Measurements from ENCODE around the gene DLGAP1. TPM values are rescaled to one million over a fixed set of nuclear protein-coding genes. Genes with fewer than 3 reads are reported as not detected.

DLGAP1 gene
- total RNA-seq, 1 donor from 2014 or later, result 0.05 TPM

- Histone ChIP-seq H3K27ac (replicated peaks) (no peak overlapping the region), H3K9me3 (replicated peaks) (peaks cover 10% of the 10 kb centered on the region), H3K4me3 (no peak overlapping the region), H3K4me1 (no peaks in the 10 kb centered on the region), H3K36me3 (no peaks in the 10 kb centered on the region), H3K27me3 (ENCODE audit: low read depth) (no peaks in the 10 kb centered on the region)
- intact Hi-C loops (cut with micrococcal nuclease), result no loop called here
- no peak for TF ChIP-seq CTCF (IDR thresholded peaks at IDR 0.05; ENCODE audit: borderline replicate concordance)
- no peak for DNase-seq
Observed at GRCh38 chr18:3851159-3851558, 603.9 kb downstream of the DLGAP1 start.

- no peaks in the 10 kb centered on the region for H3K36me3 ChIP-seq
- no peaks in the 10 kb centered on the region for H3K27me3 ChIP-seq (ENCODE audit: low read depth)
- TF ChIP-seq CTCF (IDR thresholded peaks at IDR 0.05; ENCODE audit: borderline replicate concordance), result no peak
- H3K27ac ChIP-seq (replicated peaks), result no peak overlapping the region
- H3K4me3 ChIP-seq, result no peak overlapping the region
- intact Hi-C loops (cut with micrococcal nuclease), result no loop called here
- peaks cover 10% of the 10 kb centered on the region for H3K9me3 ChIP-seq (replicated peaks)
- no peaks in the 10 kb centered on the region for H3K4me1 ChIP-seq
- no peak for DNase-seq
Observed at GRCh38 chr18:3848316-3848715, 606.8 kb downstream of the DLGAP1 start.

- H3K4me3 ChIP-seq, result no peak overlapping the region
- no peaks in the 10 kb centered on the region for H3K27me3 ChIP-seq (ENCODE audit: low read depth)
- no peaks in the 10 kb centered on the region for H3K4me1 ChIP-seq
- no peak for TF ChIP-seq CTCF (IDR thresholded peaks at IDR 0.05; ENCODE audit: borderline replicate concordance)
- no peak overlapping the region for H3K27ac ChIP-seq (replicated peaks)
- H3K36me3 ChIP-seq, result no peaks in the 10 kb centered on the region
- intact Hi-C loops (cut with micrococcal nuclease), result no loop called here
- H3K9me3 ChIP-seq (replicated peaks), result no peaks in the 10 kb centered on the region
- no peak for DNase-seq
Observed at GRCh38 chr18:3845161-3845560, 609.9 kb downstream of the DLGAP1 start.

- Histone ChIP-seq H3K36me3 (no peaks in the 10 kb centered on the region), H3K9me3 (replicated peaks) (no peaks in the 10 kb centered on the region), H3K27me3 (ENCODE audit: low read depth) (no peaks in the 10 kb centered on the region), H3K4me3 (no peak overlapping the region), H3K4me1 (no peaks in the 10 kb centered on the region), H3K27ac (replicated peaks) (no peak overlapping the region)
- DNase-seq, result no peak
- intact Hi-C loops (cut with micrococcal nuclease), result no loop called here
- TF ChIP-seq CTCF (IDR thresholded peaks at IDR 0.05; ENCODE audit: borderline replicate concordance), result no peak
Observed at GRCh38 chr18:3842844-3843243, 612.3 kb downstream of the DLGAP1 start.

- Histone ChIP-seq H3K27me3 (ENCODE audit: low read depth) (peaks cover 11% of the 10 kb centered on the region), H3K9me3 (replicated peaks) (no peaks in the 10 kb centered on the region), H3K4me3 (no peak overlapping the region), H3K4me1 (no peaks in the 10 kb centered on the region), H3K36me3 (no peaks in the 10 kb centered on the region), H3K27ac (replicated peaks) (no peak overlapping the region)
- DNase-seq, result no peak
- intact Hi-C loops (cut with micrococcal nuclease), result no loop called here
- no peak for TF ChIP-seq CTCF (IDR thresholded peaks at IDR 0.05; ENCODE audit: borderline replicate concordance)
Observed at GRCh38 chr18:3840766-3841165, 614.3 kb downstream of the DLGAP1 start.

- Histone ChIP-seq H3K4me3 (no peak overlapping the region), H3K9me3 (replicated peaks) (no peaks in the 10 kb centered on the region), H3K4me1 (no peaks in the 10 kb centered on the region), H3K27ac (replicated peaks) (no peak overlapping the region), H3K36me3 (no peaks in the 10 kb centered on the region), H3K27me3 (ENCODE audit: low read depth) (peaks cover 11% of the 10 kb centered on the region)
- no peak for TF ChIP-seq CTCF (IDR thresholded peaks at IDR 0.05; ENCODE audit: borderline replicate concordance)
- DNase-seq, result no peak
- intact Hi-C loops (cut with micrococcal nuclease), result no loop called here
Observed at GRCh38 chr18:3839581-3839981, 615.5 kb downstream of the DLGAP1 start.
